Stimulated activated CD4-positive, alpha-beta T cell treated with anti-CD3 and anti-CD28 coated beads, TNF-alpha, amount 100 ng/mL, for 48 hours (primary cell): ENCODE results near the gene ZNF324B.
"Not testable (repeated sequence)": the region's sequence is repeated elsewhere in the genome, so short reads cannot be mapped to it uniquely, and the experiment has no call there.

Experiments used
- DNase-seq, 3 donors: peaks; one replicate each; pipeline ENCODE4 v3.0.0-alpha.2; 2020; ENCODE audit warnings: low read depth in 3 of 3

The ZNF324B gene

GRCh38 chr19:58455306-58455705 lies 3.9 kb downstream of the ZNF324B start:
- no peak for DNase-seq

- no peak for DNase-seq
These were observed 4.7 kb downstream of the ZNF324B start for GRCh38 chr19:58456111-58456510.

GRCh38 chr19:58460039-58460438 lies 8.6 kb downstream of the ZNF324B start:
- no peak for DNase-seq

- no peak for DNase-seq
These were observed 14.8 kb downstream of the ZNF324B start for GRCh38 chr19:58466089-58466759.

GRCh38 chr19:58466760-58467589 lies 15.6 kb downstream of the ZNF324B start, which contains the start of gene ZNF324:
ZNF324 (plus strand) TSS chr19:58467080; CDS start chr19:58469186, 2,106 bp downstream.
- peak; percentile 93 to 98 (median 96) for DNase-seq

GRCh38 chr19:58468216-58468839 lies 16.9 kb downstream of the ZNF324B start:
- no peak for DNase-seq

GRCh38 chr19:58469241-58470013 lies 18.0 kb downstream of the ZNF324B start:
- no peak for DNase-seq

GRCh38 chr19:58470837-58471543 lies 19.6 kb downstream of the ZNF324B start:
- not testable (repeated sequence) for DNase-seq

GRCh38 chr19:58471736-58472135 lies 20.3 kb downstream of the ZNF324B start:
- DNase-seq: no peak

GRCh38 chr19:58473775-58474174 lies 22.4 kb downstream of the ZNF324B start:
- DNase-seq: no peak

GRCh38 chr19:58474291-58474996 lies 23.0 kb downstream of the ZNF324B start:
- DNase-seq: no peak

- no peak for DNase-seq
These were observed 23.7 kb downstream of the ZNF324B start for GRCh38 chr19:58474997-58475713.

GRCh38 chr19:58475714-58476497 lies 24.5 kb downstream of the ZNF324B start, which contains the start of gene ZNF446:
ZNF446 (plus strand) TSS chr19:58476352; CDS start chr19:58477219, 867 bp downstream.
- peak; percentile 87 to 93 (median 93) for DNase-seq

GRCh38 chr19:58476498-58477015 lies 25.1 kb downstream of the ZNF324B start:
- no peak for DNase-seq

GRCh38 chr19:58477130-58477529 lies 25.7 kb downstream of the ZNF324B start:
- no peak for DNase-seq

GRCh38 chr19:58477871-58478270 lies 26.4 kb downstream of the ZNF324B start:
- no peak for DNase-seq

GRCh38 chr19:58479303-58479702 lies 27.9 kb downstream of the ZNF324B start:
- DNase-seq: no peak

GRCh38 chr19:58479736-58480480 lies 28.5 kb downstream of the ZNF324B start:
- no peak for DNase-seq
